Measurements from ENCODE around the gene CCDC159.

Gene CCDC159

DNA sequence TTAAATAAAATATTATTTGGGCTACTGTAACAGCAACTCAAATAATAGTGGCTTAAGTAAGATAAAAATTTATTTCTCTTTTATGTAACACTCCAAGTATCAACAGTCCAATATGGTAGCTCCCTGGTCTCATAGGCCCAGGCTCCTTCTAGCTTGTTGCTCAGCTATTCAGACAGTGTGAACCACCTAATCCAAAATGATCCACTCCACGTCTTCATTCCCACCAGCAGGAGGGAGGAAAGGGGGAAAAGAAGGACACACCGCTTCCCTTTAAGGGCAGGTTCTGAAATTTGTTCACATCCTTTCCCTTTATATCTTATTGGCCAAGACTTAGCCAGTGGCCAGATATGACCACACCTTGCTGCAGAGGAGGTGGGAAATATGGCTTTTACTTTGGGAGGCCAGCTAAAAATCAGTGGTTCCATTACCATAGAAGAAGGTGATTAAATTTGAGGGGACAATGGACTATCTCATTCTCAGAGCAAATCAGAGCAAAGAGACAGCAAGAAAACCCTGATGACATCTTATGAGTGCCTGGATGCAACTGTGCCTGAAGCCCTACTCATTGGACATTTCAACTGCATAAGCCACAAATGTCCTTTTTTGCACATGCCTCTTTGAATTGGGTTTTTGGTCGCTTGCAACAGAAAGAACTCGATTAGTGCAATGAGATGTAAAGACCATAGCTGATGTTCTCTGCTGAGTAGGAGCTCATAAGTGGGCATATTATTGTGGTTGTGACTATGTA, 44.8 kb downstream of the CCDC159 start:
- no peak for DNase-seq (ENCODE audit: low spot score)

DNA sequence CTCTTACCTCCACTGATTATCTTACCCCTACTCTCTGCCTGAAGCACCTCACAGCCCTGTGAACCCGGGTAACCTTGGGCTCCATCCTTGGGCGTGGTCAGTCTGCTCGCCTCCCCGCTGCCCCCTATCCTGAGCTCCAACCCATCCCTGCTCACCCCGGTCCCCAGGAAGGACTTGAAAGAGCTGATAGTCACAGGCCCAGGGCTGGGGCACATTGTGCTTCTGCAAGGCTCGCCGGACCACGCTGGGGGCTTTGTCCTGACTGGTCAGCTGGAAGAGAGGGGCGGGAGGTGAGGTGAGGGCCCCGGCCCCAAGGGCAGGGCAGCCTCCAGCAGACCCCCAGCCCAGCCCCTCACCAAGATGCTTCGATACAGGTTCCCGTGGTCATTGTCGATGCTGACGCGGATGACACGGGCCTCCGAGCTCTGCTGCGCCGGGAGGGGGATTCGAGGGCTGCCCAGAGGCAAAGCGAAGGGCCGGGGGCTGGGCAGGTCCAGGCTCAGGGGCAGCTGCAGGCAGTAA, 50.8 kb downstream of the CCDC159 start:
- DNase-seq (ENCODE audit: low spot score): no peak

DNA sequence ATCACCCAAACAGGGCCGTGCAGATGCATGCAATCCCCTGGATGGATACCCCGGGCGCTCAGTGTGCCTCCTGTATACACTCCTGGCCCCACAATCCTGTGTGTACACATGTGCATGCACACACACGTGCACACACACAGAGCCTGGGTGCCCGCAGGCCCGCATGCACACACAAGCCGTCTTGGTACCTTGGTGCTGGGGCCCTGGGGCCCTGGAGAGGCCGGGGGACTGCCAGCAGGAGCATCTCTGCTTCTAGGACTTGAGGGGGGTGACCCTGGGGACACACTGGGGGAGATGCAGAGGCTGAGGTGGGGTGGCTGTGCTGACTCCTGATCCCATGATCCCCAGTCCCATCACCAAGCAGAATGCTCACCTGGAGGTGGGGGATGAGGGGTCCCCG, 53.3 kb downstream of the CCDC159 start:
- no peak for DNase-seq (ENCODE audit: low spot score)

DNA sequence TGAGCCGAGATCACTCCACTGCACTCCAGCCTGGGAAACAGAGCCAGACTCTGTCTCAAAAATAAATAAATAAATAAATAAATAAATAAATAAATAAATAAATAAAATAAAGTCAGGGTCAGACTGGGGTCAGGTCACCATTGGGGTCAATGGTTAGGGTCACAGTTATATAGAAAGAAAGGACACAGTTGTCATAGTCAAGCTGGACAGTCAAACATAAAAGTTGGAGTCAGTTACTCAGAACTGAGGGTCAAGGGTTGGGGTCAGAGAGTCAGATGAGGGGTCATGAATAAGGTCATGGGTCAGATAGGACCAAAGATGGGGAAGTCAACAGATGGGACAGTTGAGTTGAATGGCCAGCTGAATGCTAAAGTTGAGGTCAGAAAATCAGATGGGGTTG, 54.5 kb downstream of the CCDC159 start:
- no peak for DNase-seq (ENCODE audit: low spot score)

DNA sequence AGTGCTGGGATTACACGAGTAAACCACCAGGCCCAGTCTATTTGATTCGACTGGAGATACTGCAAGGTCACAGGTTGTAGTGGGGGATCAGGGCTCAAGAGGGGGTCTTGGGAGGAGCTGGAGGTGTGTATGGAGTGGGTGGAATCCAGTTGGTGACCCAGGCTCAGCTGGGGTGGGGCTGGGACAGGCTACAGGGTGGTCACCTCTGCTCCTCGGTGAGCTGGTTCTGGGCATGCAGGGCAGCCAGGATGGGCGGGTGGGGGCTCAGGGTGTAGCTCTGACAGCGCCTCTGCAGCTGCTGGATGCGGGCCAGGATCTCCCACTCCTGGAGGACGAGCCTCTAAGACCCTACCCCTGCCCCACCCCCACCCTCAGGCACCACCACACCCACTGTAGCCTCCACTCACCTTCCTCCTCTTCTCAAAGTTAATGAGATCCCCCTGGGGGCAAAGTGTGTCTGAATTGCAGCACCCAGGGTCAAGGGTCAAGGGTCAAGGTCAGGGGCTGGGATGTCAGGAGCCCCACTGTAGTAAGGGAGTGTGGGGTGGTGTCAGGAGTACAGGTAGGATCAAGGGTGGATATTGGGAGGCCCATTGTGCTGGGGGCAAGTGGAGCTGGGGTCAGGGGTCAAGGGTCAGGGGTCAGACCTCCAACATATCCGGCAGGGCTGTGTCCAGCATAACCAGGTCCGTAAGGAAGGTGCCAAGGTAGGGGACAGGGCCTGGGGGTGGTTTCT, 55.7 kb downstream of the CCDC159 start:
- no peak for DNase-seq (ENCODE audit: low spot score)

Measured in AG08396 (cell line).